Measurements from ENCODE around the gene KLF3.

GRCh38 chr4:38696697-38697096, 32.7 kb downstream of the KLF3 start:
- TF ChIP-seq CTCF (conservative IDR thresholded peaks at IDR 0.05; ENCODE audit: low read depth, low read length) (no peak), CEBPB (IDR thresholded peaks at IDR 0.05; ENCODE audit: low read depth, low read length) (no peak), RAD21 (IDR thresholded peaks at IDR 0.05; ENCODE audit: low read length) (no peak), POLR2A (IDR thresholded peaks at IDR 0.05; ENCODE audit: low read depth, low read length) (no peak), NFE2L2 (IDR thresholded peaks at IDR 0.05; ENCODE audit: low read depth, low read length) (no peak), MXI1 (IDR thresholded peaks at IDR 0.05; ENCODE audit: borderline replicate concordance, low read depth, low read length) (no peak), MAFK (IDR thresholded peaks at IDR 0.05; ENCODE audit: low read depth, low read length) (no peak), FOS (IDR thresholded peaks at IDR 0.05; ENCODE audit: low read depth, low read length) (no peak), USF2 (IDR thresholded peaks at IDR 0.05; ENCODE audit: low read depth, low read length) (no peak), MAZ (IDR thresholded peaks at IDR 0.05; ENCODE audit: borderline replicate concordance, low read depth, low read length) (no peak), ELK1 (IDR thresholded peaks at IDR 0.05; ENCODE audit: borderline replicate concordance, low read depth, low read length) (no peak), BHLHE40 (IDR thresholded peaks at IDR 0.05; ENCODE audit: low read depth, low read length) (no peak)
